GM21723 (cell line): ENCODE measurements around the gene ZHX3.
A peak's percentile ranks its signal among the peaks of the same experiment; 100 is the strongest.
"Not testable (repeated sequence)": the region's sequence is repeated elsewhere in the genome, so short reads cannot be mapped to it uniquely, and the experiment has no call there.

Source experiments
- ATAC-seq: cut with Tn5 transposase; IDR thresholded peaks from one replicate; pipeline ENCODE4 v1.9.1; 2021; ENCODE audit warnings: mild to moderate bottlenecking, moderate library complexity; ENCODE audit not compliant: unreplicated experiment

Gene ZHX3

DNA sequence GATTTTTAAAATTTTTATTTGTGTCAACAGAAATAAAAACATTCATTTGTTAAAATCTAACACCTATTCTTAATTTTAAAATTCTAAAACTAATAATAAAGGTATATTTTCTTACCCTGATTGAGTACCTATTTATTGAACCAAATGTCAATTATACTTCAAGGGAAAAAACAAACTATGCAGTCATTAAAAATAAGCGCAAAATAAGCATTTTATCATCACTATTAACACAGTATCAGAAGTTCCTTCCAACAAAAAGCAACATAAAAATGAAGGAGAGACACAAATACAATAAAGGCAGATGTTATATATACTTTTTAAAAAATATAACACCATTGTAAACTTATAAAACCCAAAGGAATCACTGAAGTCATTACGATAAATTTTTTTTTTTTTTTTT is 52.7 kb downstream of the ZHX3 start:
- ATAC-seq: no peak

GRCh38 chr20:41261790-41262717 is 55.5 kb downstream of the ZHX3 start:
- no peak for ATAC-seq

GRCh38 chr20:41261260-41261659 is 56.3 kb downstream of the ZHX3 start:
- no peak for ATAC-seq

- no peak for ATAC-seq
These were observed 56.8 kb downstream of the ZHX3 start for GRCh38 chr20:41260734-41261220.

DNA sequence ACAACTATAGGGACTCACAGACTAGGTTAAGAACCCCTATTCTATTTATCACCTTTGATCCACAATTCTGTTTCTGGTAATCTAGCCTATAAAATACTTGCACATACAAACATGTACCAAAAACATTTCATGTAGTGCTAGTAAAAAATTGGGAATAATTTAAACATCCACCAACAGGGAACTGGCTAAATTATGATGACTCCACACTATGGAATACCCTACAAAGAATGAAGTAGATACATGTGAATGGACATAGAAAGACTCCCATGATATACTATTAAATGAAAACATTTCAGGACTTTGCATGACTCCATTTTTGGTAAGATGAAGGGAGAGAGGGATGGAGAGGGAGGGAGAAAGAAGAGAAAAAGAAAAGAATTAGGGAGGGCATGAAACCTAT is 58.2 kb downstream of the ZHX3 start:
- ATAC-seq: no peak

GRCh38 chr20:41258474-41258873 is 59.1 kb downstream of the ZHX3 start:
- no peak for ATAC-seq

DNA sequence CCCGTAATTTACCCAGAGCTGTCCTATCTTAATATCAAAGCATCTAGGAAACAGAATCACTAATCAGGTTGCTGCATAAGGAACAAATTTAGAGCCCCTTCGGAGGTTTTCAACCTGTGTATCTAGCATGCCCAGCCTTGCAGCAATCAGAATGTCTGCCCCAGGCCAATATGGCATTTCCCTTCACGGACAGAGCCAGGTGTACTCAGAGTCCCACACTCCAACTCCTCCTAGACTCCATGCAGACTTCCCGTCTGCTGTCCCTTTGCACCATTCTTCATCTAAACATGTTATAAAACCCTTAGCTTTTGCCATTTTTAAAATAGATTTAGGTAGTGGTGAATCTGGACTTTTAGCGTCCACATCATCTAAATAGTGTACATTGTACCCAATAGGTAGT is 61.0 kb downstream of the ZHX3 start:
- no peak for ATAC-seq

- ATAC-seq: no peak
These were observed 61.9 kb downstream of the ZHX3 start for GRCh38 chr20:41255655-41256054.

DNA sequence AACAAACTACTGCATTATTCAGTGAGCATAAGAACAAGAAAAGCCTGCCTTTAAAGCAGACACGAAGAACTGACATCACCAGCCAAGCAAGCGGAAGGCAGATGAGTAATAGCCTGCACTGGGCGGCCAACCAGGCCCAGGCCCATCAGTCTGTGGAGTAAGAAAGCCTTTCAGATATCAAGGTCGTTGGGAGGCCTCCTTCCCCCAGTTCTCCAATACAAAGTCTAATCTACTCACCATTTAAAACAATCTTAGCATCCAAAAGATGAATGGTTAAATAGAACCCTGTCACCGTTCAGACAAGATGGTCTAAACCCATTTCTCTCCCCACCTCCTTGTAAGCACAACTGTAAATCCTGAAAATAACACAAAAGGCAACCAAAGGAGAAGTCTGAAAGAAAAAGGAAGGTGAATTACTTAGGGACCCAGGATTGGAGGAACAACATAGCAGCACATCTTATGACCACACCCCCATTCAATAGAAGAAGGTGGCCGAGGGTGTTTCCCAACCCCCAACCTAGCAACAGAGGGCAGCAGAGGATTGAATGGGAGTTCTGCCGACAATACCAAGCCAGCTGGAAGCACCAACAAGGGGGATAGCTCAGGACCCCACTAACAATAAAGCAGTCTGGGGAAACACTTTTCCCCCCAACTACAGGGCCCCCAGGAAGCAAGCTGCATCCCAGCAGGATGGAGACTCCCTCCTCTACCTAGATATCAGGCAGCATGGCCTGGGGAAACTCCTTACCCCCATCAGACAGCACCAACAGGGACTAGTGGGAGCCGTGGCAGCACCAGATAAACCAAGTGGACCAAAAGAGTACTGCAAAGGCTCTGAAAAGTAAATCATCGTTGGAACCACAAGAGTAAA is 67.9 kb downstream of the ZHX3 start:
- ATAC-seq: peak; percentile 54

DNA sequence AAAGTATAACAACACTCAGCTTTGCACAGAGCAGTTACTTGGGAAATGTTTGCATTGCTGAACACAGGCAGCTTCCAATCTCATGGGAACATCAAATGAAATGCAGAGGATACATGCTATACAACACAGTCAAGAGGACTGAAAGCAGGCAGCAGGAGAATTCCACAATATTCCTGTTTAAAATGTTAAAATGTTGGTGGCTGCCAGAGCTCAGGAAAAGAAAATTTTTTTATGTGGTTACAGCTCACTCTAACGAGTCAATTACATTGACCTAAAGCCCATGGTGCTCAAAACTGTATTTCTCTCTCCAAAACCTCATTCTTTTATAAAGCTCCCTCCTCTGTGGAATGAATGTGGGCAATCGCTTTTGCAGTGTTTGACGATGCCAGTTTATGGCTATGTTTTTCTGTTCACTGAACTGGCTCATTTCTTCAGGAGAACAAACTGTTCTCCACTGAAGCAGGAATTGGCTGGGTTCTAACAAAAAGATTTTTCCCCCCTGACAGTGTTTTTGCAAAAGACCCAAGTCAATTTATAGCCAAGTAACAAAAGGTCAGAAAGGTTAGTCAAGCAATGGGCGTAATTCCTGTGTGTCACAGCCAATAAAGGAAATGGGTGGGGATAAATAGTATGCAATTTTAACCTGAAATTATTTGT is 69.0 kb downstream of the ZHX3 start:
- ATAC-seq: no peak

DNA sequence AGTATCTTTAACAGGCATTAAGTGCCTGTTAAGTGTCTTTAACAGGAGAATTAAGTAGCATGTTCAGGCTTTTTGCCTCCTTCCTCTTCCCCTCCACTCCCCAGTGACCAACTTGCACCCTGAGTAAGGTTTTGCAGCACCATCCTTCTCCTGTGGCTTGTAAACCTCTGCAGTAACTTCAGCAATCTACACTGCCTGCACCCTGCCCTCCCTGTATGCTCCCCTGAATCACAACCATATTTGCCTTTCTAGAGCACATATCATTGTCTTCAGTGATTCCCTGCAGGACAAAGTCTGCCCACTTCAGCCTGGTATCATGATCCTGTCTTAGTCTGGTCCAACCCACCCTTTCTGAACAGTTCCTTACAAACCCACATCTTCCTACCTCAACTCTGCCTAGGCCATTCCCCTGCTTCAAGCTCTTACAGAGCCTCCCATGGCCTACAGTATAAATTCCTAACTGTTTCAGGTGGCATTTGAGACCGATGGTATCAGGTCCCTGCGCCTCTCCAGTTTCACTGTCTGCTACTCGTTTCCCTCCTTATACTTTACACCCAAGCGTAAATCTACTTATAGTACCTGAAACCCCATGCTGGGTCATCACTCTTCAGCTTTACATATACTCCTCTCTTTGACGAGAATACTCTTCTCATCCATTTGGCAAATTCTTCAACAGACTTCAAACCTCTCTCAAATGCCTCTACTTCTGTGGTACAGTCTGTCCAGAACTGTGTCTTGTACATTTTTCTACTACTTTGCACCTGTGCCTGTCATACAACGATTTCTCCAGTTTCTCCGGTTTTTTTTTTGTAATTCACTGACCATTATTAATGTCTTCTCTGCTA is 69.8 kb downstream of the ZHX3 start:
- ATAC-seq: no peak

DNA sequence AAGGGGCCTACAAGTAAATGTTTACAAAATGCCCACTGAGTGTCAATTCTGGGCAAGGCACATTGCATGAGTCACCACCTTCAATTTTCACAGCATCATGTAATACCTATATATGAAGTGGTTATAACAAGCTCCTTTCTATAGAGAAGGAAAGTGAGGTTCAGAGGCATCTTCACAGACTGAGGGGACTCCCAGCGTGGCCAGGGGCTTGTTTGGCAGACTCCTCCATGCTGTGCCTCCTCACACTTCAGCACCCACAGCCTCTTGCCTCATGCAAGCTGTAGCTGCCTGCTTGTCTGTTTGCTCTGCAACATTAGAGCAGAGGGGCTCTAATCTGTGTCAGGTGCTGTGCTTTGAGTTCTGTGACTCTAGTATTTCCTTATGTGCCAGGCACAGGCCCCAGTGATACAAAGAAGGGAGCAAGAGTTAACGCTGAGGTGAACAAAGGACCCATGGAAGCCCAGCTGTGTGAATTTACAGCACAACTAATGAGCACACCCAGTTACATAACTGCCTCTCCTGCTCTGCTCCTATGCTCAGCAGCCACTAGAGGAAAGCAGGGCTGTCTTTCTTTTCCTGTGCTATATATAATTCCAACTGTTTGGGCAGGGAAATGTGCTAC is 72.3 kb downstream of the ZHX3 start:
- ATAC-seq: no peak

DNA sequence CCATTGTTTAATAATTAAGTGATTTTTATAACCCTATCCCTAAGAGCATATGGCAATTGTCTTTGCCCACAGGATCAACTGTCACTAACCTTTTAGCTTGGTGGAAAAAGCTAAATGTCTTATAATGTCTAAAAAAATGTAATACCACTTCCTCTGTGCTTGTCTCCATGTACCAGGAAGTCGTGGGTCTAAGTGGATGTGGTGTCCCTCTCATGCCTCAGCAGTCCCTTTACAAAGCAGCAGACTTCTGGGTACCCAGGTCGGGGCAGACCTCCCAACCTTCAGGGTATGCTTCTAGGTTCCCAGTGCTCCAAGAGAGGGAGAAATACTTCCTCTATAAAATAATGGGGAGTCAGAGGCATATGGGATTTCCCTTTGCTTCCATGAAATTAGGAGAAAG is 74.7 kb downstream of the ZHX3 start:
- ATAC-seq: no peak

- ATAC-seq: no peak
These were observed 75.2 kb downstream of the ZHX3 start for GRCh38 chr20:41242352-41242751.

DNA sequence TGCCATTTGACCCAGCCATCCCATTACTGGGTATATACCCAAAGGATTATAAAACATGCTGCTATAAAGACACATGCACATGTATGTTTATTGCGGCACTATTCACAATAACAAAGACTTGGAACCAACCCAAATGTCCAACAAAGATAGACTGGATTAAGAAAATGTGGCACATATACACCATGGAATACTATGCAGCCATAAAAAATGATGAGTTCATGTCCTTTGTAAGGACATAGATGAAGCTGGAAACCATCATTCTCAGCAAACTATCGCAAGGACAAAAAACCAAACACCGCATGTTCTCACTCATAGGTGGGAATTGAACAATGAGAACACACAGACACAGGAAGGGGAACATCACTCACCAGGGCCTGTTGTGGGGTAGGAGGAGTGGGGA is 80.3 kb downstream of the ZHX3 start:
- not testable (repeated sequence) for ATAC-seq

GRCh38 chr20:41236818-41237217 is 80.7 kb downstream of the ZHX3 start:
- ATAC-seq: not testable (repeated sequence)

- ATAC-seq: no peak
These were observed 83.0 kb downstream of the ZHX3 start for GRCh38 chr20:41234546-41234945.

GRCh38 chr20:41234041-41234440 is 83.5 kb downstream of the ZHX3 start:
- ATAC-seq: no peak

- ATAC-seq: no peak
These were observed 84.3 kb downstream of the ZHX3 start for GRCh38 chr20:41232973-41233926.
